Choroid plexus epithelial cell (primary cell): Measurements from ENCODE around the gene HNRNPAB.
"Not testable (repeated sequence)": the region's sequence is repeated elsewhere in the genome, so short reads cannot be mapped to it uniquely, and the experiment has no call there.

Experiments
- DNase-seq: peaks from one replicate; pipeline ENCODE4 v3.0.0-alpha.2; 2010; ENCODE audit warnings: low read depth
- H3K4me3 ChIP-seq: 2 replicates; pipeline ENCODE4 v1.5.1; 2011; ENCODE audit warnings: low read depth, mild to moderate bottlenecking, control low read depth, low read length, moderate library complexity
- CTCF ChIP-seq: conservative IDR thresholded peaks from 2 replicates; pipeline ENCODE4 v1.5.1; 2011; ENCODE audit warnings: low read depth, mild to moderate bottlenecking, control low read depth, inconsistent platforms, low read length, moderate library complexity

HNRNPAB gene

GRCh38 chr5:178196281-178196812 is 8.0 kb upstream of the HNRNPAB start:
- peak; percentile 58 for DNase-seq
- no peak overlapping the region for H3K4me3 ChIP-seq
- TF ChIP-seq CTCF, result no peak

- peak; percentile 51 for TF ChIP-seq CTCF
- no peak overlapping the region for H3K4me3 ChIP-seq
- DNase-seq, result no peak
Observed at GRCh38 chr5:178196986-178197385, 7.3 kb upstream of the HNRNPAB start.

DNA sequence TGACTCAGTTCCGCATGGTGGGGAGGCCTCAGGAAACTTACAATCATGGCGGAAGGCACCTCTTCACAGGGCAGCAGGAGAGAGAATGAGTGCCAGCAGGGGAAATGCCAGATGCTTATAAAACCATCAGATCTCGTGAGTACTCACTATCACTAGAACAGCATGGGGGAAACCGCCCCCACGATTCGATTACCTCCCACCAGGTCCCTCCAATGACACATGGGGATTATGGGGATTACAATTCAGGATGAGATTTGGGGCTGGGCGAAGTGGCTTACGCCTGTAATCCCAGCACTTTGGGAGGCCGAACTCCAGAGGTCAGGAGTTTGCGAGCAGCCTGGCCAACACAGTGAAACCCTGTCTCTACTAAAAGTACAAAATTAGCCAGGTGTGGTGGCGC is 6.2 kb upstream of the HNRNPAB start:
- not testable (repeated sequence) for H3K4me3 ChIP-seq, DNase-seq

GRCh38 chr5:178198706-178199105 is 5.6 kb upstream of the HNRNPAB start:
- no peak for DNase-seq
- no peak overlapping the region for H3K4me3 ChIP-seq
- no peak for TF ChIP-seq CTCF

- no peak overlapping the region for H3K4me3 ChIP-seq
- no peak for DNase-seq
- no peak for TF ChIP-seq CTCF
Observed at GRCh38 chr5:178199581-178200434, 4.5 kb upstream of the HNRNPAB start.

DNA sequence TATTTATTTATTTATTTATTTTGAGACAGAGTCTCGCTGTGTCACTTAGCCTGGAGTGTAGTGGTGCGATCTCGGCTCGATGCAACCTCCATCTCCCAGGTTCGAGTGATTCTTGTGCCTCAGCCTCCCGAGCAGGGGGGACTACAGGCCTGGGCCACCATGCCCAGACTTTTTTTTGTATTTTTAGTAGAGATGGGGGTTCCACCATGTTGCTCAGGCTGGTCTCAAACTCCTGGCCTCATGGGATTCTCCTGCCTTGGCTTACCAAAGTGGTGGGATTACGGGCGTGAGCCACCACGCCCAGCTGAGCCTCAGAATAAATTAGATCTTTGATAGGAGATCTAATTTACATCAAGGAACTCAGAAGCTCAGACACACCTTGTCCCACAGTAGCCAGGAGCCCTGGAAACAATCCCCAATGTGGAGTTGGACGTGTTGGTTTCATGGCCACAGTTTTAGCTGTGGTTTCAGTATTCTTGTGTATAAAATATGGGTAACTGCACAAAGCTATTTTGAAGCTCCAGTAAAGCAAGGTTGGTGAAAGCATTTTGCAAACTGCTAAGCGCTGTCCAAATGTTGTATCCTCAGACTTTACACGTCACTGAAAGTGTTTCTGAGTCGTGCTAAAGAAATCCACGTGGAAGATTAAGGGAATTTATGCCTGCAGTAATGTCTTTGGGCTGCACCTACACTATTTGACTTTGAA is 3.0 kb upstream of the HNRNPAB start:
- H3K4me3 ChIP-seq, result no peak overlapping the region
- peak; percentile 46 for DNase-seq
- no peak for TF ChIP-seq CTCF

DNA sequence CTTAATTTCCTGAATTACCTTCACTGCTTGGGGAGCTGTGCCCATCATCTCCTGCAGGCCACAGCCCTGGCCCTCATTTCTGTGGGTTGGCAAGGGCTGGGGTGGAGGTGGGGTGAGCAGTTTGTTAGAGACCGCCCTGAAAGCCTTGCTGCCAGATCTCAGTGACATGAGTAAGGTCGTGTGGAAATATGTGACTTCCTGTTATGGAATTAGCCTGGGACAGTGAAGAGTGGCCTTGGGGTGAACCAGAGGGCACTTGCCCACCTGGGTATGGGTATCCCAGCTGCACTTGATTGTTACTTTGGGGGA is 2.5 kb upstream of the HNRNPAB start:
- H3K4me3 ChIP-seq, result no peak overlapping the region
- DNase-seq, result no peak
- TF ChIP-seq CTCF, result no peak
